ENCODE data around the gene DDX59.
A peak's percentile ranks its signal among the peaks of the same experiment; 100 is the strongest.

DDX59 gene

GRCh38 chr1:200620273-200621131, 49.2 kb downstream of the DDX59 start, which contains the start of gene KIF14:
KIF14 (minus strand) TSS chr1:200620751; CDS start chr1:200618723, 2,028 bp downstream.
- TF ChIP-seq SIN3A (IDR thresholded peaks at IDR 0.05; ENCODE audit: borderline replicate concordance, insufficient read depth, low read length): peak; percentile 86; the same call in 1 of the 2 replicates
- TF ChIP-seq REST (IDR thresholded peaks at IDR 0.05; ENCODE audit: insufficient read depth in 1 of 2, low read depth in 2 of 2, low read length in 2 of 2): no peak
- TF ChIP-seq TAF1 (IDR thresholded peaks at IDR 0.05; ENCODE audit: borderline replicate concordance, insufficient read depth, low read length): no peak
- peak; percentile 61 for TF ChIP-seq FOXP2 (optimal IDR thresholded peaks at IDR 0.05; ENCODE audit: borderline replicate concordance, extremely low read depth, extremely low read length, insufficient read depth)
- no peak; the same call in 1 of the 2 replicates for TF ChIP-seq POLR2AphosphoS5 (IDR thresholded peaks at IDR 0.05; ENCODE audit: low read depth, low read length)

DNA sequence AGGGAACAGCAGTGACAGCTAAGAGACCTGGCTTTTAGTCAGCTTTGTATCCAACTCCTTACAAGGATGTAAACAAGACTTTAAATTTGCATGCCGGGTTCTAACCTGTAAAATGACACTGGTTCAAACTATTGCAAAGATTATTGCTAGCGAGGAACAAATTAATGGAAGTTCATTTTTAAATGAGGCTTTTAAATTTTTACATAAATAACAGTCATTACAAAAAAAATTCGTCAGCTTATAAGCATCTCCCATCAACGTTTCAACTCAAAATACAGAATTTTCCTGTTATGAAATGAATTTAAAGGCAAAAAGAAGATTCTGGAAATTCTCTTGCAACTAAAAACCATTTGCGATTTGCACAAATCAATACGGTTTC, 49.8 kb downstream of the DDX59 start:
- TF ChIP-seq SIN3A (IDR thresholded peaks at IDR 0.05; ENCODE audit: borderline replicate concordance, insufficient read depth, low read length) (no peak), TAF1 (IDR thresholded peaks at IDR 0.05; ENCODE audit: borderline replicate concordance, insufficient read depth, low read length) (no peak)

DNA sequence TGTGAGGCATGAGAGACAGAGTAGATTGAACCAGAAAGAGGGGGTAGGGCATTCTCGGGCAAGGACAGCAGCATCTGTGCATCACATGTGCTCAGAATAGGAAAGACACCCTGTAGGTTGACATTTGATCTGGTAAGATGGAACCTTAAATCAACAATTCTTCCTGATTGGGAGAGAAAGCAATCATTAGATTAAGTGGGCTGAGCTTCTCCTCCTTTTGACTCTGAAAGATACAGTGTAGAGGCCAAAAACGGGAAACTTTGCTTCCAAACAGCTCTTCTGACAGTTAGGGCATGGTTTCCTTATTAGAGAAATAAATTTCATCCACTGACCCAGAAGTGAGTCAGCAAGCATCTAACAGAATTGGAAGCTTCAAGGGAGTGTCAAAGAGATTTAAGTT, 58.9 kb downstream of the DDX59 start:
- TF ChIP-seq FOXP2 (optimal IDR thresholded peaks at IDR 0.05; ENCODE audit: borderline replicate concordance, extremely low read depth, extremely low read length, insufficient read depth) (no peak), TAF1 (IDR thresholded peaks at IDR 0.05; ENCODE audit: borderline replicate concordance, insufficient read depth, low read length) (no peak), REST (IDR thresholded peaks at IDR 0.05; ENCODE audit: insufficient read depth in 1 of 2, low read depth in 2 of 2, low read length in 2 of 2) (no peak), SIN3A (IDR thresholded peaks at IDR 0.05; ENCODE audit: borderline replicate concordance, insufficient read depth, low read length) (no peak), POLR2AphosphoS5 (IDR thresholded peaks at IDR 0.05; ENCODE audit: low read depth, low read length) (no peak)

DNA sequence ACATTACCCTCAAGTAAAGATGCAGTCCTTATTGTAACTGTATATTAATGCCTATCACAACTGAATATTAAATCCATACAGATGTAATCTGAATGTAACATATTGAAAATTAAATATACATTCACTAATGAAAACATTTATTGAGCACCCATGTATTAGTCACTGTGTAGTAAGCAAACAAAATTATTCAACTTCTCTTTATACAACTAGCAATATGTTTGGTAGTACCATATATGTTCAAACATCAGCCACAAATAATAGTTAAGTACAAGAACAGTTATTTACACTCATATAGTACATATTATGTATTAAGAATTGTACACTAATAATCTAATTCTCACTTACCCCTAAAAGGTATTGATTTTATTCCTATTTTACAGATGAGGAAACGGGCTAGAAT, 67.1 kb downstream of the DDX59 start:
- TF ChIP-seq POLR2AphosphoS5 (IDR thresholded peaks at IDR 0.05; ENCODE audit: low read depth, low read length): no peak
- TF ChIP-seq SIN3A (IDR thresholded peaks at IDR 0.05; ENCODE audit: borderline replicate concordance, insufficient read depth, low read length): no peak
- no peak for TF ChIP-seq TAF1 (IDR thresholded peaks at IDR 0.05; ENCODE audit: borderline replicate concordance, insufficient read depth, low read length)
- no peak for TF ChIP-seq REST (IDR thresholded peaks at IDR 0.05; ENCODE audit: insufficient read depth in 1 of 2, low read depth in 2 of 2, low read length in 2 of 2)
- no peak for TF ChIP-seq FOXP2 (optimal IDR thresholded peaks at IDR 0.05; ENCODE audit: borderline replicate concordance, extremely low read depth, extremely low read length, insufficient read depth)

All from PFSK-1 (cell line).